GM12872 (cell line): ENCODE results near the gene ATPAF1.

Source experiments
- TF ChIP-seq, protein P1 (sequence below): IDR thresholded peaks from 3 replicates; pipeline ENCODE4 v1.5.1; 2011; ENCODE audit warnings: low read depth, mild to moderate bottlenecking, low read length, moderate library complexity; ENCODE audit not compliant: insufficient read depth

The ATPAF1 gene

DNA sequence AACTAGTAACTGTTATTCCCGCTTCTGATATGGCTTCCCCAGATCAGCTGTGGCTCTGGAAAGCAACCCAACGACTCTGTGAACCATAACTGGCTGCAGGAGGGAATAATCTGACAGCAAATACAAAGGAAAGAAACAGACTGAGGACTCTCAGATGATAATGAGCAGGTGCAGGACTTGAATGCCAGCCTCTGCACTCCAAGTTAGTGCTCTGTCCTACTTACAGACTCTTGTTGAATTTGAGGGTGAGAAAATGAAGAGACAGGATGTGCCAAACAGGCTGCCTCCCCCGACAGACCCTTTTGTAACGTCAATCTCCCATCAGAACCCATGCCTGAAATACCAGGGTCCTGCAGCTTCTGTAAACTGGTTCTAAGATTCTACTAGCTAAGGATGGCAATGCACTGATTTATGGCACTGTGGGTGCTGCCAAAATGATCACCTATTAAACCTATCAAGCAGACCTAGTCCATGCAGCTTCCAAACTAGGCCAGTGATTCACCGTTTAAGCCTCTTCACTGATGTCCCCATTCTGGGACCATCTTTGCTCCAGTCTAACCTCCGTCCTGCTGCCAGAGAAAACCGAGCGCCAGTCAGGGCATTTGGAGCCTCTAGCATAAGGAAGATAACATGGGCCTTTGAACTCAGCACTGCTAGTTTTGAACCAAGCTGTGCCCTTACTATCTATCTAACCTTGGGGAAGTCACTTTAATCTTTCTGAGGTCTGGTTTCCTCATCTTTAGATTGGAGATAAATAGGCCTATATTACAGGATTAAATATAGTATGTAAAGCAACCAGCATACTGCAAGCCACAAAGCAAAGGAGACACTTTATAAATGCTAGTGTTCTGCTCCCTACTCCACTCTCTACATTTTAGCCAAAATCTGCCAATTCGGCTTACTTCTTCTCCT, 68.8 kb downstream of the ATPAF1 start:
- TF ChIP-seq, protein P1, sequence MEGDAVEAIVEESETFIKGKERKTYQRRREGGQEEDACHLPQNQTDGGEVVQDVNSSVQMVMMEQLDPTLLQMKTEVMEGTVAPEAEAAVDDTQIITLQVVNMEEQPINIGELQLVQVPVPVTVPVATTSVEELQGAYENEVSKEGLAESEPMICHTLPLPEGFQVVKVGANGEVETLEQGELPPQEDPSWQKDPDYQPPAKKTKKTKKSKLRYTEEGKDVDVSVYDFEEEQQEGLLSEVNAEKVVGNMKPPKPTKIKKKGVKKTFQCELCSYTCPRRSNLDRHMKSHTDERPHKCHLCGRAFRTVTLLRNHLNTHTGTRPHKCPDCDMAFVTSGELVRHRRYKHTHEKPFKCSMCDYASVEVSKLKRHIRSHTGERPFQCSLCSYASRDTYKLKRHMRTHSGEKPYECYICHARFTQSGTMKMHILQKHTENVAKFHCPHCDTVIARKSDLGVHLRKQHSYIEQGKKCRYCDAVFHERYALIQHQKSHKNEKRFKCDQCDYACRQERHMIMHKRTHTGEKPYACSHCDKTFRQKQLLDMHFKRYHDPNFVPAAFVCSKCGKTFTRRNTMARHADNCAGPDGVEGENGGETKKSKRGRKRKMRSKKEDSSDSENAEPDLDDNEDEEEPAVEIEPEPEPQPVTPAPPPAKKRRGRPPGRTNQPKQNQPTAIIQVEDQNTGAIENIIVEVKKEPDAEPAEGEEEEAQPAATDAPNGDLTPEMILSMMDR, result no peak

DNA sequence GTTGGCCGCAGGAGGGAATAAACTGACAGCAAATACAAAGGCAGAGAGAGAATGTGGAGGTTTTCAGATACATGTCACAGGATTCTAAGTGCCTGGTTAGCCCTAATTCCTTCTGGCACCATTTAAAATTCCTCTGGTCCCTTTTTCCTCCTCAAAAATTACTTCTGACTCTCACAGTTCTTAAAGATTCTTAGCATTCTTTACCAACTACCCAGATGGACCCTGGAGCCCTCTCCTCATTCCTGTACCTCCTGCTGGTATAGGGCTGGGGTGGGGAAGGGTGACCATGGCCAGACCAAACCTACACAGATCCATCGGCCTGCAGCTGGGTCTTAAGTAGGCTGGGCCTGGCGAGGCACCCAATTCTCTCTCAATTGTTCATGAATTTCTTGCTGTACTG, 71.3 kb downstream of the ATPAF1 start:
- TF ChIP-seq, protein P1, result no peak

DNA sequence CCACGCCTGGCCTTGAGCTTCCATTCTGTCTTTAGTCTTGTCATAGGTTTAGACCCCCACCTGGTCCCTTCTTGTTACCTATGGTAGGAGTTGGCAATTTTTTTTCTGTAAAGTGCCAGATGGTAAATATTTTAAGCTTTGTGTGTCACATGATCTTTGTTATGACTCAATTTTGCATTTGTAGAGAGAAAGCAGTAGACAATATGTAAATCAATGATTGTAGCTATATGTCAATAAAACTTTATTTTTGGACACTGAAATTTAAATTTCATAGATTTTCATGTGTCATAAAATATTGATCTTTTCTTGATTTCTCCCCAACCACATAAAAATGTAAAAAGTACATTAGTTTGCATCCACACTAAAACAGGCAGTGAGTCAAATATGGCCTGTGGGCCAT, 72.1 kb downstream of the ATPAF1 start:
- TF ChIP-seq, protein P1, result no peak

DNA sequence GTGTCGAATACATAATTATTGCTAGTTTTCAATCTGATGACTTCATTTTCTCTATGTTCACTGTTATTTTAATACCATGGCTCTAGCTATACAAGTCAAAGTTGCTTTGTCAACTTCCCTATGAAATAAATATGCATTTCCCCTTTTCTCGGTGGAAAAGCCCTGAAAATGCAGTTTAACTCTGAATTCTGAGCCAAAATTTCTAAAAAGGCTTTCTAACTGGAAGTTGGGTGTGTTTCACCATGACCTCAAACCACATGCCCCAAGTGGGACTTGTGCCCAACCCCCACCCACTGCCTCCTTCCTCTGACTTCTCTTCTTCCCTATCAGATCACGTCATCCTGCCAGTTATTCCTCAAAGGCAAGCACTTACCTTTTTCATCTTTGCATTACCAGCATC, 73.0 kb downstream of the ATPAF1 start:
- TF ChIP-seq, protein P1, result no peak

DNA sequence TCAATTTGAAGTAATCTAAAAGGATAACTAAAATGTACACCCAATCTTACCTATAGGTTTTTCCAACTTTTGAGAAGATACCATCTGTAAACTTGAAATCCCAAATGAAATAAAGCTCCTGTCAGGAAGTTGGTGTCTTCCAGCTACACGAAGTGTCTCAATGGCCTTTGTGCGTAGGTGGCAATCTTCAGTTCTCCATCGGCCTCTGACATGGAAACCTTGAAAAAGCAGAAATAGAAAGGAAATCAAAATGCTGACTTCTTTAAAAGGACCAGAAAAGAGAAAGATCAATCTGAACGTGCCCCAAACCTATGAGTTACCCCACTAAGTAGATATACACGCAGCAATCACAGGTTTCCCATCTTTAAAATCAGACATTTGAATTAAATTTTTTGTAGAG, 74.1 kb downstream of the ATPAF1 start:
- TF ChIP-seq, protein P1, result no peak

DNA sequence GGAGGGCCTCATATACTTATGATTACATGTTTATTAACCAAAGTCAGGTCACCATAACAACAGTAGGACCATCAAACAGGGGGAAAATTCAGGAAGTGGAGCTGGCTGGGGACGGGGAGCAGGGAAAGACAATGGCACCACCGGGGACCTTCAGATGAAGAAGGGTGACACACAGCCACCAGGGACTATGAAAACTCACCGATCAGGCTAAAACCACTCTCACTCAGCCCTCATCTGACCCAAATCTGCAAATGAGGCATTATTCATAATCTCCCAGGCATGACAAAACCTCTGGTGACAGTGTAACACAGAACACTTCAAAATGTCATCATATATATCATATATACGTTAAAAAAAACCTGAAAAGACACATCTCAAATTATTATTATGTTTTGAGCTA, 75.3 kb downstream of the ATPAF1 start:
- TF ChIP-seq, protein P1, result no peak

DNA sequence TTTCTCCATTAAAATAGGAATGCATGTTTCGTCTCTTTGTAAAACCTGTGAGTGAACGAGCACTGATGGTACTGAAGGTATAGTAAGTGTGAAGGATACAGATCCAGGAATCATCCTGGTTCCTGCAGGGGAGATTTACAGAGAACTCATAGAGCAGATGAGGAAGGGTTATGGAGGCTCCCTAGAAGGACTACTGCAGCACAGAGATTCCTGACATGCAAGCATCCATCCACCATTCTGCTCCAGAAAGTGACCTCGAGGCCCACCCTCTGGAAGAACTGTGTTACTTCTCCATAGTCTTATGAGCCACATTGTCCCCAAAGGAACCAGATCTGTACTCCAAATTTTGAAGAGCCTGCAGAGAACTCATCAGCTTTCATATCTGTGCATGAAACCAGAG, 78.6 kb downstream of the ATPAF1 start:
- TF ChIP-seq, protein P1, result no peak
